Coronary artery (tissue), 2 donors: ENCODE results near the gene PCDHA4.
"Not testable (repeated sequence)": the region's sequence is repeated elsewhere in the genome, so short reads cannot be mapped to it uniquely, and the experiment has no call there.

Experiments used
- DNase-seq: peaks from one replicate; pipeline ENCODE4 v3.0.0-alpha.2; 2017; ENCODE audit warnings: low spot score
- H3K27ac ChIP-seq, 2 donors: fragments of 200-600 bp; sonication (generic); one replicate each; pipeline ENCODE4 v1.5.1; 2016 to 2019
- H3K4me3 ChIP-seq: fragments of 200-600 bp; sonication (generic); 2 replicates; pipeline ENCODE4 v1.5.1; 2016; ENCODE audit warnings: mild to moderate bottlenecking, moderate library complexity
- CTCF ChIP-seq: fragments of 200-600 bp; sonication (generic); IDR thresholded peaks from one replicate; pipeline ENCODE4 v1.5.1; 2019; ENCODE audit warnings: antibody characterized with exemption

PCDHA4 gene

GRCh38 chr5:140802781-140803271 is 4.0 kb upstream of the PCDHA4 start:
- Histone ChIP-seq H3K27ac (no peak overlapping the region), H3K4me3 (peak overlapping the region; percentile 66)
- no peak for DNase-seq
- no peak for TF ChIP-seq CTCF

- H3K27ac ChIP-seq, H3K4me3 ChIP-seq, DNase-seq: not testable (repeated sequence)
Observed at GRCh38 chr5:140808241-140808888, 1.5 kb downstream of the PCDHA4 start.

GRCh38 chr5:140808889-140809291 is 2.0 kb downstream of the PCDHA4 start:
- no peak overlapping the region for H3K27ac ChIP-seq
- no peak overlapping the region for H3K4me3 ChIP-seq
- TF ChIP-seq CTCF, result no peak
- DNase-seq, result no peak

GRCh38 chr5:140821375-140822280 is 14.8 kb downstream of the PCDHA4 start, which contains the start of gene PCDHA5:
Gene PCDHA5, plus strand, starts transcription at chr5:140821613.
- Histone ChIP-seq H3K27ac (no peak within 1 kb of the TSS), H3K4me3 (peak within 1 kb of the TSS; percentile 3)
- TF ChIP-seq CTCF, result no peak
- no peak for DNase-seq

- H3K4me3 ChIP-seq, result no peak overlapping the region
- no peak for DNase-seq
- H3K27ac ChIP-seq, result no peak overlapping the region
- TF ChIP-seq CTCF, result no peak
Observed at GRCh38 chr5:140822281-140822629, 15.4 kb downstream of the PCDHA4 start.

GRCh38 chr5:140822969-140823368 is 16.1 kb downstream of the PCDHA4 start:
- DNase-seq, H3K27ac ChIP-seq, H3K4me3 ChIP-seq: not testable (repeated sequence)

- no peak overlapping the region for H3K4me3 ChIP-seq
- DNase-seq, result no peak
- H3K27ac ChIP-seq, result no peak overlapping the region
- TF ChIP-seq CTCF, result no peak
Observed at GRCh38 chr5:140823475-140823874, 16.6 kb downstream of the PCDHA4 start.
